Measurements from ENCODE around the gene CABP2.

Gene CABP2

GRCh38 chr11:67492069-67492727 lies 31.0 kb downstream of the CABP2 start:
- no peak for TF ChIP-seq YY1 (IDR thresholded peaks at IDR 0.05; ENCODE audit: low read depth)
- TF ChIP-seq CREB1 (IDR thresholded peaks at IDR 0.05; ENCODE audit: low read depth): no peak
- no peak for TF ChIP-seq FOXM1 (IDR thresholded peaks at IDR 0.05; ENCODE audit: borderline replicate concordance, low read depth)
- no peak for TF ChIP-seq RAD21 (IDR thresholded peaks at IDR 0.05; ENCODE audit: low read depth)
- no peak for TF ChIP-seq TCF12 (IDR thresholded peaks at IDR 0.05; ENCODE audit: low read depth)
- no peak for TF ChIP-seq REST (IDR thresholded peaks at IDR 0.05; ENCODE audit: low read depth)
- no peak for TF ChIP-seq MAX (IDR thresholded peaks at IDR 0.05)
- no peak for TF ChIP-seq EP300 (IDR thresholded peaks at IDR 0.05; ENCODE audit: borderline replicate concordance)
- TF ChIP-seq NFIC (IDR thresholded peaks at IDR 0.05): no peak
- TF ChIP-seq TEAD4 (IDR thresholded peaks at IDR 0.05): no peak
- no peak for TF ChIP-seq CEBPB (IDR thresholded peaks at IDR 0.05)
- no peak for TF ChIP-seq USF1 (IDR thresholded peaks at IDR 0.05)
- TF ChIP-seq TAF1 (IDR thresholded peaks at IDR 0.05; ENCODE audit: low read depth): no peak

- TF ChIP-seq RAD21 (IDR thresholded peaks at IDR 0.05; ENCODE audit: low read depth) (no peak), TCF12 (IDR thresholded peaks at IDR 0.05; ENCODE audit: low read depth) (no peak), YY1 (IDR thresholded peaks at IDR 0.05; ENCODE audit: low read depth) (no peak), REST (IDR thresholded peaks at IDR 0.05; ENCODE audit: low read depth) (no peak), CEBPB (IDR thresholded peaks at IDR 0.05) (no peak), TEAD4 (IDR thresholded peaks at IDR 0.05) (no peak), CREB1 (IDR thresholded peaks at IDR 0.05; ENCODE audit: low read depth) (no peak), NFIC (IDR thresholded peaks at IDR 0.05) (no peak), EP300 (IDR thresholded peaks at IDR 0.05; ENCODE audit: borderline replicate concordance) (no peak), ZBTB7A (IDR thresholded peaks at IDR 0.05; ENCODE audit: low read depth) (no peak), USF1 (IDR thresholded peaks at IDR 0.05) (no peak)
Measured at GRCh38 chr11:67491276-67492068, 31.8 kb downstream of the CABP2 start.

- no peak for TF ChIP-seq TCF12 (IDR thresholded peaks at IDR 0.05; ENCODE audit: low read depth)
- TF ChIP-seq TEAD4 (IDR thresholded peaks at IDR 0.05): no peak
- no peak for TF ChIP-seq NFIC (IDR thresholded peaks at IDR 0.05)
- TF ChIP-seq CEBPB (IDR thresholded peaks at IDR 0.05): no peak
- no peak for TF ChIP-seq EGR1 (IDR thresholded peaks at IDR 0.05)
- no peak for TF ChIP-seq REST (IDR thresholded peaks at IDR 0.05; ENCODE audit: low read depth)
- no peak for TF ChIP-seq CREB1 (IDR thresholded peaks at IDR 0.05; ENCODE audit: low read depth)
- TF ChIP-seq YY1 (IDR thresholded peaks at IDR 0.05; ENCODE audit: low read depth): no peak
- TF ChIP-seq RAD21 (IDR thresholded peaks at IDR 0.05; ENCODE audit: low read depth): no peak
- no peak for TF ChIP-seq MAX (IDR thresholded peaks at IDR 0.05)
- no peak for TF ChIP-seq ZBTB7A (IDR thresholded peaks at IDR 0.05; ENCODE audit: low read depth)
- TF ChIP-seq TAF1 (IDR thresholded peaks at IDR 0.05; ENCODE audit: low read depth): no peak
- no peak for TF ChIP-seq USF1 (IDR thresholded peaks at IDR 0.05)
- TF ChIP-seq FOXM1 (IDR thresholded peaks at IDR 0.05; ENCODE audit: borderline replicate concordance, low read depth): no peak
Measured at GRCh38 chr11:67490727-67491065, 32.5 kb downstream of the CABP2 start.
